Cortex of kidney (tissue), 1 donor: ENCODE data around the gene UPK1A.
A peak's percentile ranks its signal among the peaks of the same experiment; 100 is the strongest.
"Not testable (repeated sequence)": the region's sequence is repeated elsewhere in the genome, so short reads cannot be mapped to it uniquely, and the experiment has no call there.

Experiments
- DNase-seq: peaks from one replicate; lab custom pipeline; 2025; lab: John Stamatoyannopoulos, UW

The UPK1A gene

DNA sequence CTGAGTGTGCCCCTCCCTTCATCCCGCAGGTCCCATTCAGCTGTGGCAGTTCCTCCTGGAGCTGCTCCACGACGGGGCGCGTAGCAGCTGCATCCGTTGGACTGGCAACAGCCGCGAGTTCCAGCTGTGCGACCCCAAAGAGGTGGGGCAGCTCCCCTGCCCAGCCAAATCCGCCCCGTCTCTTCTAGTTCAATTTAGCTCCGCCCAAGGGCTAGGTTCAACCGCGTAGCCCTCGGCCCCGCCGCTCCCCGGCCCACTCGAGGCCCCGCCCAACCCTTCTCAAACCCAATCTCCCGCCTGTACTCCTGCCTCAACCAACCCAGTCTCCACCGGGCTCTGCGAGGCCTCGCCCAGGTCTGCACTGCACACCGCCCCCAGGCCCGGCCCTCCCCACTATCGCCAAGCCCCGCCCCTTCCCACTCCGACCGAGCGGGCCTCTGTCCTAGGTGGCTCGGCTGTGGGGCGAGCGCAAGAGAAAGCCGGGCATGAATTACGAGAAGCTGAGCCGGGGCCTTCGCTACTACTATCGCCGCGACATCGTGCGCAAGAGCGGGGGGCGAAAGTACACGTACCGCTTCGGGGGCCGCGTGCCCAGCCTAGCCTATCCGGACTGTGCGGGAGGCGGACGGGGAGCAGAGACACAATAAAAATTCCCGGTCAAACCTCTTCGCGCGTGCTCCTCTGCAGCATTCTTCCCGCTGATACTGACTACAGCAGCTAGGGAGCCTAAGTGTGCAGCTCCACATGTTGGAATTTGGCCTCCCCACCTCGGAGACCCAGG is 21.9 kb upstream of the UPK1A start:
- DNase-seq = peak; percentile 44

DNA sequence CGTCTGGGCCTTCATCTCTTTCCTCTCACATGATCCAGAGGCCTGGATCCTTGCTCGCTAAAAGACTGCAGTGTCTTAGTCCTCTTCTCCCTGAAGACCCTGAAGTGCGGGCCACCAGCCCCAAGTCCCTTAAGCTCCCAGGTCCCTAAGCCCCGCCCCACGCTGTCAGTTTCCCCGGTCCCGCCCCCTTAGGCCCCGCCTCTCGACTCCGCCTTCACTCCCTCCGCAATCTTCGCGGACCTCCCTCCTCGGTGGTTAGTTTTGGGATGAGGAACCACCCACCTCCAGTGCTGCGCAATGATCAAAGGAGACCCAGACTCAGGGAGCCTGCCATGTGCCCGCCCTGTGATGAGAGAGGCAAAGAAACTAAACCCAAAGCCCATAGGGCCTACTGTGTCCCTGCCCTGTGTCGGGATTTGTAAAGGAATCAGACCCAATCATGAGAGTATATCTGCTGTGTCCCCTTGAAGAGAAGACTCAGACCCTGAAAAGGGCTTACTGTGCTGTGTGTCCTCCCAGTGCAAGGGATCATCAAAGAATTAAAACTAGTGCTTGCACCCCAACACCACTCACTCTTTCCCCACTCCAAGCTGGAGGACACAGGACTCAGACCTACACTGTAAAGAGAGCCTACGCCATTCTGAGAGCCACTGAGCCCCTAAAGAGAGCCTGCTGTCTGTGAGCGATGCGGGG is 21.2 kb upstream of the UPK1A start:
- DNase-seq = no peak

DNA sequence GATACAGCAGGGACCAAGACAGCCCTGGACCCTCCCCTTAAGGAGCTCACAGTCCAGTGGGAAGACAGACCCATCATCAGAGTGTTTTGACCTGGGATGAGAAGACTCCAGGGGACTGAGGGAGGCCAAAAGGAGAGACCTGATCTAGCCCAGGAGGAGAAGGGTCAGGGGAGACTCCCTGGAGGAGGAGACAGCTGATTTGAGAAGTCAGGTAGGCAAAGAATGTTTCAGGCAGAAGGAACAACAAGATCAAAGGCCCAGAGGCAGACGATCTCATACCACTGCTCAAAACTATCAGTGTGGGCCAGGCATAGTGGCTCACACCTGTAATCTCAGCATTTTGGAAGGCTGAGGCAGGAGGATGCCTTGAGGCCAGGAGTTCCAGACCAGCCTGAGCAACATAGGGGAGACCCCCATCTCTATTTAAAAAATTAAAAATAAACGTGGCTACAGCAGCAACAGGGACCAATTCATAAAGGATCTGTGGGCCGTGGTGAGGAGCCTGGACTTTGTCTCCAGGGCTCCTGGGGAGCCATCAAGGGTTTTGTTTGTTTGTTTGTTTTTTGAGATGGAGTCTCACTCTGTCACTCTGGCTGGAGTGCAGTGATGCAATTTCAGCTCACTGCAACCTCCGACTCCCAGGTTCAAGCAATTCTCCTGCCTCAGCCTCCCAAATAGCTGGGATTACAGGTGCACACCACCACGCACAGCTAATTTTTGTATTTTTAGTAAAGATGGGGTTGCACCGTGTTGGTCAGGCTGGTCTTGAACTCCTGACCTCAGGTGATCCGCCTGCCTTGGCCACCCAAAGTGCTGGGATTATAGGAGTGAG is 20.4 kb upstream of the UPK1A start:
- DNase-seq = no peak

DNA sequence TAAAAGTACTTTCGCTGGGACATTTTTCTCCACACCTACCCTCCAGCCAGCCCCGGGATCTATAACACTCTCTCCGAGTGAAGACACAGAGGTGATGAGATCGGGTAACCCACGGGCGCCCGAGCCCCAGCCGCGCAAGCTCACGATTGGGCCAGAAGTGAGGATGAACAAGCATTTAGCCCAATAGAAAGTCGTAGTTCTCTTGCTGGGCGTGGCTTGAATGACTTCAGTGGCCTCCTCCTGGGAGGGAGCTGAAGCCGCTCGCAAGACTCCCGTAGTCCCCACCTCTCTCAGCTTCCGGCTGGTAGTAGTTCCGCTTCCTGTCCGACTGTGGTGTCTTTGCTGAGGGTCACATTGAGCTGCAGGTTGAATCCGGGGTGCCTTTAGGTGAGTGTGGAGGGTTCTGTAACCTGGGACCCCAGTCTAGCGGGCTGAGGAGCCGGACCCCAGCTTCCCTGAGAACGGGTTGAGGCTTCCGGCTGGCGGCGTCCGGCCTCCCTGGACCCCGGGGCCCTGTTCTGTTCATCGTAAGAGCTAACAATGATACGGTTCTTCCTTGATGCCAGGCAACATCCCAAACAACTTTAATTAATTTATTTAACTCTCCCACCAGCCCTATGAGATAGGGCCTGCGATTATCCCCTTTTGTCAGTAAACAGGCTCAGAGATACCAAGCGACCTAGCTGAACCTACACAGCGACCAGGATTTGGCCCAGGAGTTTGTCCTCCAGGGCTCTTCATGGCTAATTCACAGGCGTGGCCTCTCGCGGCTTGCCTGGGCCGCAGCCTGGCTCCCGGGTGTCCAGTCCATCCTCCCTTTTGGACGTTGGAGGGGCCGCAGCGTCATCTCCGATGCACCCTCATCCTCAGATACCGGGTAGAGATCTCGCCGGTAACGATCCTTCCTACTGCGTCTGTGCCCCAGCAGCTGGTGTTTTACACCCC is 18.0 kb upstream of the UPK1A start, which contains the start of gene COX6B1:
TSS of gene COX6B1 (plus strand) at position 307 of the 945 bp plus-strand sequence. CDS start 2,921 bp downstream, outside the sequence.
- peak; percentile 52 for DNase-seq

DNA sequence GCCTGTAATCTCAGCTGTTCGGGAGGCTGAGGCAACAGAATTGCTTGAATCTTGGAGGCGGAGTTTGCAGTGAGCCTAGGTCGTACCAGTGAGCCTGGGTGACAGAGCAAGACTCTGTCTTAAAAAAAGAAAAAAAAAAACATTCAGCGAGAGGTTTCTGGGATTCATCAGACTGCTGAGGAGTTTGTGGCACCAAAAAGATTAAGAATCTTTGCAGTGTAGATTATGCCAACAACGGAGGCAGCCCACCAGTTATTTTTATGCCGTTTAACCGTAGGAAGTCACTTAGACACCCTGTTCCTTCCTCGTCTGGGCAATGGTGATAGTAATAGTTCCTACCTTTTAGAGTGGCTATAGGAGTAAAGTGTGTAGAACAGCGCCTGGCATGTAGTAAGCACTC is 15.7 kb upstream of the UPK1A start:
- DNase-seq = no peak

DNA sequence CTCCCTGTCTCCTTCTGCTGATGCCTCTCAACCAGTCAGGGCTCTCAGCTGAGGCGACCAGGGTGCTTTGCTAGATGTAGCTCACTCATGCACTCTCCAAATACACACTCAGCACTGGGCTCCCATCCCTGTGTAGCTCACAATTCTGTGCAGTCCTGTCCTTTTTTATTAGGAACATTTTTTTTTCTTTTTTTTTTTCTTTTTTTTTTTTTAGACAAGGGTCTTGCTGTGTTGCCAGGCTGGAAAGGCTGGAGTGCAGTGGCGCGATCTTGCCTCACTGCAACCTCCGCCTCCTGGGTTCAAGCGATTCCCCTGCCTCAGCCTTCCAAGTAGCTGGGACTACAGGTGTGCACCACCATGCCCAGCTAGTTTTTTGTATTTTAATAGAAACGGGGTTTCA is 11.5 kb upstream of the UPK1A start:
- DNase-seq = not testable (repeated sequence)

DNA sequence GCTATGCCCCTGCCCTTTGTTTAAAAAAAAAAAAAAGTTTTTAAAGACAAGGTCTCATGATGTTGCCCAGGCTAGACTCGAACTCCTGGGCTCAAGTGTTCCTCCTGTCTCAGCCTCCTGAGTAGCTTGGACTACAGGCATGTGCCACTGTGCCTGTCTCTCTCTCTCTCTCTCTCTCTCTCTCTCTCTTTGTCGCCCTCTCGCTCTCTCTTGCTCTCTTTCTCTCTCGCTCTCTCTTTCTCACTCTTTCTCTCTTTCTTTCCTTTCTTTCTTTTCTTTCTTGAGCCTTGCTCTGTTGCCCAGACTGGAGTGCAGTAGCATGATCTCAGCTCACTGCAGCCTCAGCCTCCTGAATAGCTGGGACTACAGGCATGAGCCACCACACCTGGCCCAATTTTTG is 10.7 kb upstream of the UPK1A start:
- DNase-seq = no peak

DNA sequence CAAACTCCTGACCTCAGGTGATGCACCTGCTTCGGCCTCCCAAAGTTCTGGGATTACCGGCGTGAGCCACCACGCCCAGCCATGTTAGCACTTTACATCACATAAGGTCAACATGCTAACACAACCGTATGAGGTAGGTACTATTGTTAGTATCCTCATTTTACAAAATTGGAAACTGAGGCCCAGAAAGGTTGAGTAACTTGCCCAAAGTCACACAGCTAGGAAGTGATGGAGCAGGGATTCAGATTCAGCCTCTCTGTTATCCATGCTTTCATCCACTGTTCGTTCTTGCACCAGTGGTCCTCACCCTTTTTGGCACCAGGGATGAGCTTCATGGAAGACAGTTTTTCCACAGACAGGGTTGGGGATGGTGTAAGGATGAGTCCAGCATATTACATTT is 9.6 kb upstream of the UPK1A start:
- DNase-seq = no peak

DNA sequence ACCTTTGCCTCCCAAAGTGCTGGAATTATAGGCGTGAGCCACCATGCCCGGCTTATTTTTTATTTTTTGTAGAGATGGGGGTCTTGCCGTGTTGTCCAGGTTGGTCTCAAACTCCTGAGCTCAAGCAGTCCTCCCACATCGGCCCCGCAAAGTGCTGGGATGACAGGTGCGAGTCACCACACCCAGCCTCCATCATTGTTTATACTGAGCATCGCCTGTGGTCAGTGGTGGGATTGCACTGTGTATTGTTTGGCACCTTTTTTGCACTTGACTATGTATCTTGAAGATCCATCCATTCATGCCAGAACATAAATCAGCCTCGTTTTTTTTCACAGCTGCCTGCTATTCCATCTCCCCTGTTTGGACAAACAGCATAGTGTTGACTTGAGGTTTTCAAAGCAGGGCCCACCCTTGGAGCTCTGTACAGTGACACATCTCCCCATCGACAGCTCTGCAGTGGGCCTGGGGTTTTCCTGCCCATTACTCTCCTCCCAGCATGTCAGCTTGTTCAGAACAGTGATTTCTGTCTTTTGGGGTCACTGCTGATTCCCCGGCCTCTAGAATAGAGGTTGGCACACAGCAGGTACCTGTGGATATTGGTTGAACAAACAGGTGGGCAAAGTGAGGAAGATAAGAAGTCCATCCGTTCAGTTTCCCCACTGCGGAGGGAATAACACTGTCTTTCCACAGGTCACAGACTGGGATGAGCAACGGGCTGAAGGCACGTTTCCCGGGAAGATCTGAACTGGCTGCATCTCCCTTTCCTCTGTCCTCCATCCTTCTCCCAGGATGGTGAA is 8.2 kb upstream of the UPK1A start:
- no peak for DNase-seq

DNA sequence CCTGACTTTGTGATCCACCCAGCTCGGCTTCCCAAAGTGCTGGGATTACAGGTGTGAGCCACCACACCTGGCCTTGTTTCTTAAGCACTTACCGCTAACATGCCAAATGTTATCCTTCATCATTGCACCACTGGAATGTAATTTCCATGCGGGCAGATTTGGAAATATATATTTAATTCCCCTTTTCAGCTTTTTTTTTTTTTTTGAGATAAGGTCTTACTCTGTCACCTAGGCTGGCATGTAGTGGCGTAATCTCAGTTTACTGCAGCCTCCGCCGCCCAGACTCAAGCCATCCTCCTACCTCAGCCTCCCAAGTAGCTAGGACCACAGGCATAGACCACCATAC is 4.3 kb upstream of the UPK1A start:
- DNase-seq = no peak

DNA sequence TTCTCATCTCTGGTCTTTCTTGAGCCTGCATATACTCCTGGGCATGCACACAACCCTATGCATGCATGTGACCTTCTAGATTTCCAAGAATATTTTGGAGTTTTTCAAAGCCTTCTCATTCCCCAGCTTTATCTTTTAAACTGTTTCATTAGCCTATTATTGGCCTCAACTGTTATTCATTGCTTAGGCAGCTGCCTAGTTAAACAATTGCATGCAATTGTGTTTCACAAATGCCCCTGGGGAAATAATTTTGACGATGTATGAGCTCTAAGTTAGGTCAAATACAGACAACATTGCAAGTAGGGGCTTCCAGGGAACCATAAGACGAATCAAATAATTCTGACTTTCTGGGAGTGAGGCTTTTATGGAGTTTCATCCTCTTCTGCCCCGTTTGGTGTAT is 2.3 kb upstream of the UPK1A start:
- no peak for DNase-seq

DNA sequence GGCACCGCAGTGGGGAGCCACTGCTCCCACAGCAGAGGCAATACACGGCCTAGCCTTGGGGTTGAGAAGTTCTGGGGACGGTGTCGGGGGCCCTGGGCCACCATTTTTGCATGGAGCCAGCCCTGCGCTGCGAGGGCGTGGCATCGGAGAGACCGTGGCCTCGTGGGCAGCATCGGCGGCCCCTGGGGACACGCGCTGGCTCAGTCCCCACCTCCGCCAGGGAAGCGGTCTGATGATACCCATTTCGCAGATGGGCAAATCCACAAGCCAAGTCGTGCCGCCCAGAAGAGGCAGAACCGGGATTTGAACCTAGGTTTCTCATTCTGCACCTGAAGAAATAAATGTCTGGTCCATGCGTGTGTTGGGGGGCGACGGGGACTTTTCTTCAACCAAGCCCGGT is 1.2 kb upstream of the UPK1A start:
- DNase-seq = no peak

DNA sequence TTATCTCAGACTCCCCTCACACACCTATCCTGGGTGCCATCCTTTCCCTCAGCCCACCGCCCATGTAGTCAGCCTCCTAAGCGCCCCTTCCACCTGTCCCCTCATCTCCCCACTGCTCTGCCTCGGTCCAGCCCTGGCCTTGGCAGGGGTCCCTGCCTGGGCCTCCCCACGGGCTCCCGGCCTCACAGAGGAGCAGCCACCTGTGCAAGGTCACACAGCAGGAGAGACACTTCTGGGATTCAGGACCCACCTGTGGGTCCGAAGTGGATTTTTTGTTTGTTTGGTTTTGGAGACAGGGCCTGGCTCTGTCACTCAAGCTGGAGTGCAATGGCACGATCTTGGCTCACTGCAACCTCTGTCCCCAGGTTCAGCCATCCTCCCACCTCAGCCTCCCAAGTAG is 713 bp upstream of the UPK1A start:
- no peak for DNase-seq

DNA sequence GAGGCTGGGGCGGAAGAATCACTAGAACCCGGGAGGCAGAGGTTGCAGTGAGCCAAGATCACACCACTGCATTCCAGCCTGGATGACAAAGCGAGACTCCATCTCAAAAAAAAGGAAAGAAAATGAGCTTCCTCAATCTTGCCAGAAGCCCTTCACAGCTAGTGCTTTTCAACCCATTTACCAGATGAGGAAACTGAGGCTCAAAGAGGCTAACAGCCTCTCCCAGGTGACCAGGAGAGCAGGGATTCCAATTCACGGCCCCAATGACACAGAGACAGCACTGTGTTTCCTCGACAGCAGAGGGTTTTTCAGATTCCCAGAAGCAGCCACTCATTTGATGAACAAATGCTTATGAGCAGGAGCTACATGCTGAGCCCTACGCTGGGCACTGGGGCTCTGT is 3.2 kb downstream of the UPK1A start:
- no peak for DNase-seq

DNA sequence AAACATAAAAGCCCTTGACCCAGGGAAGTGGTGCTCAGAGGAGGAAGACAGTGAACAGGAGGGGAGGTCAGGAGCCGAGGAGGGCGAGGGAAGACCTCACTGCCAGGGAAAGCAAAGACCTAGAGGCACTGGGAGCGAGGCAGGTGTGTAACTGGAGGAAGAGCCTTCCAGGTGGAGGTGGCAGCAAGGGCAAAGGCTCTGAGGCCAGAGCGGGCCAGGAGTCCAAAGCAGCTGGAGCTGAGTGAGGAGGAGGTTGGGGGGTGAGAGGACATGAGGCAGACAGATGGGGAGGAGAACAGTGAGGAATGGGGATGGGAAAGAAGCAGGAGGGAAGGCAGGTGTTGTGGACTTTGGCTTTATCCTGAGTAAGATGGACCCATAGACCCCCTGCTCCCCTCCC is 3.7 kb downstream of the UPK1A start:
- no peak for DNase-seq

DNA sequence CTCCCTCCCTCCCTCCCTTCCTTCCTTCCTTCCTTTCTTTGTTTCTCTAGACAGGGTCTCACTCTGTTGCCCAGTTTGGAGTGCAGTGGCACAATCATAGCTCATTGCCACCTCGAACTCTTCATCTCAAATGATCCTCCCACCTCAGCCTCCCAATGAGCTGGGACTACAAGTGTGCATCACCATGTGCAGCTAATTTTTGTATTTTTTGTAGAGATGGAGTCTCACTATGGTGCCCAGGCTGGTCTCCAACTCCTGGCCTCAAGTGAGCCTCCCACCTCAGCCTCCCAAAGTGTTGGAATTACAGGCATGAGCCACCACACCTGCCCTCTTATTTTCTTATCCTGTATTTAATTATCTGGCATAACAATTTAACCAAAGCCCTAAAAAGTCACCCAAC is 4.4 kb downstream of the UPK1A start:
- DNase-seq = no peak

DNA sequence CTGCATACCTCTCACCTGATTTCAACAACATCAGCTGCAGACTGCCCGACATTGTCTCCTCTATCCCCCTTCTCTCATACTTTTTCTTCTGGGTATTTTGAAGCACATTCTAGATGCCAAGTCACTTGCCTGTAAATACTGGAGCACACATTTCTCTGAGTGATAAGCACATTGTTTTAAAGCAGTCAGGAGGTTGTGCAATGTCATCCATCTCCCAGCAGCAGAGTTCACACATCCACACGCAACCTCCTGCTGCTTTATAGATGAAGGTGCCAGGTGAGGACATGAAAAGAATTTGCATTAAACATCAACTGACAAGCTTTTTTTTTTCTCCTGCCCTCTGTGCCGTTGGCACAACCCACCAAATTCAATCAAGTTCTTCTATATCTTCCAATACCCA is 5.5 kb downstream of the UPK1A start:
- no peak for DNase-seq

DNA sequence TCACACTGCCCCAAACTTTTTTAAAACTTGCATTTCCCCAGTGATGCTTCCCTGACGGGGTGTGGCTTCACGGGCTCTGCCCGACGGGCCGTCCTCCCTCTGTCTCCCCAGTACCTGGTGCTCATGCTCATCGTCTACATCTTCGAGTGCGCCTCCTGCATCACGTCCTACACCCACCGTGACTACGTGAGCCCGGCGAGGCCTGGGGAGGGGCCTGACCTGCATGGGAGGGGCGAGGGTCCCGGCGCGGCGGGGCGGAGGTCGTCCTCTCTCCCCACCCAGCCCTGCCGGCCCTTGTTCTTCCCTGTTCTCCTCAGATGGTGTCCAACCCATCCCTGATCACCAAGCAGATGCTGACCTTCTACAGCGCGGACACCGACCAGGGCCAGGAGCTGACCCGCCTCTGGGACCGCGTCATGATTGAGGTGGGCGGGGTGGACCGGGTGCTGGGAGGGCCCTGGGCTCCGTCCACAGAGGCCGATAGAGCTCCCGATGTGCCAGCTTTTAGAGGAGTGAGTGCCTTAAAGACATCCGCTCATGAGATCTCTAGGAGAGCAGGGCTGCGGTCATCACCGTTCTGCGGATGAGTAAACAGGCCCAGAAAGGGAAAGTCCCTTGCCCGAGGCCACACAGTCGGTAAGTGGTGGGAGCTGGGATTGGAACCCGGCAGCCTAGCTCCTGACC is 6.9 kb downstream of the UPK1A start:
- DNase-seq = no peak

DNA sequence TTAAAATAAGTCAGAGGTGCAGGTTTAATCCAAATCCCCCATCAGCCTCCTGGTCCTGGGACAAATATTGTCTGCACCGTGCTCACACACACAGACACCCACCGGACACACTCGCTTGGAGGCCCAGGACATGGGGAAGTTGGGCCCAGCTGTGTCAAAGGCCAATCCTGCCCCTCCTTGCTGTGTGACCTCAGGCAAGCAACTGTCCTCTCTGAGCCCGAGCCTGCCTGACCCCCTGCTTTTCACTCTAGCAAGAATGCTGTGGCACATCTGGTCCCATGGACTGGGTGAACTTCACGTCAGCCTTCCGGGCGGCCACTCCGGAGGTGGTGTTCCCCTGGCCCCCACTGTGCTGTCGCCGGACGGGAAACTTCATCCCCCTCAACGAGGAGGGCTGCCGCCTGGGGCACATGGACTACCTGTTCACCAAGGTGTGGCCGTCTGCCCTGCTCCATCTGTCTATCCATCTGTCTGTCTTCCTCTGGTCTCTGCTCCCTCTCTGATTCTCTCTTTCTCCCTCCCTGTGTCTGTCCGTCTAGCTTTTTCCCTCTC is 9.3 kb downstream of the UPK1A start:
- DNase-seq = no peak

DNA sequence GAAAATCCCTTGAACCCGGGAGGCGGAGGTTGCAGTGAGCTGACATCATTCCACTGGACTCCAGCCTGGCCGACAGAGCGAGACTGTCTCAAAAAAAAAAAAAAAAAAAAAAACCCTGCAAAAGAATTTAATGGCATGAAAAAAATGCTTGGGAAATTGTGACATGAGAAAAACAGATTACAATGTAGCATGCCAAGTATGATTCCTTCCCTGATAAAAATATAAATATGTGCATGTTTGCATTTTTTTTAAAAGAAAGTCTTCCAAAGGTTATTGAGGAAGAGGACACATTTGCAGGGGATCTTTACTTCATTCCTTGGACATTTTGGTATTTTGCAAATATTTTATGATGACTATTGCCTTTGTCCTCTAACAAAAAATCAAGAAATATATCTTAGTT is 23.5 kb downstream of the UPK1A start:
- DNase-seq = no peak
